Measurements from ENCODE around the gene SLC3A2. TPM values are rescaled to one million over a fixed set of nuclear protein-coding genes. Genes with fewer than 3 reads are reported as not detected.

The SLC3A2 gene
- total and polyA plus RNA-seq, 4 donors: 31.8 to 107 (median 86.7) TPM

GRCh38 chr11:62909107-62909894 lies 28.6 kb downstream of the SLC3A2 start:
- ATAC-seq (ENCODE audit: low FRiP score) (peak; percentile 60), DNase-seq (peak; percentile 68 to 83)
- intact Hi-C loops (cut with DNase I): no loop called here
- H3K27ac ChIP-seq (ENCODE audit: low read depth in 1 of 2, low read length in 2 of 2): no peak overlapping the region
- no peaks in the 10 kb centered on the region for H3K36me3 ChIP-seq (ENCODE audit: control insufficient read depth in 1 of 2, insufficient read depth in 2 of 2, low read length in 1 of 2)
- H3K4me3 ChIP-seq (ENCODE audit: low read length in 2 of 2): no peak overlapping the region
- 63 to 67% methylated on average over 22 to 24 of the region's 24 CpGs for WGBS, 2 donors
- H3K27me3 ChIP-seq (ENCODE audit: control insufficient read depth in 1 of 2, insufficient read depth in 2 of 2, low read length in 1 of 2): no peaks in the 10 kb centered on the region
- H3K4me1 ChIP-seq (ENCODE audit: control insufficient read depth in 1 of 2, insufficient read depth in 2 of 2, low read length in 2 of 2): no peaks in the 10 kb centered on the region
- H3K9me3 ChIP-seq (ENCODE audit: control insufficient read depth, low read length): no peaks in the 10 kb centered on the region

GRCh38 chr11:62910141-62910882 lies 29.6 kb downstream of the SLC3A2 start:
- Histone ChIP-seq H3K4me3 (ENCODE audit: low read length in 2 of 2) (no peak overlapping the region), H3K27me3 (ENCODE audit: control insufficient read depth in 1 of 2, insufficient read depth in 2 of 2, low read length in 1 of 2) (no peaks in the 10 kb centered on the region), H3K27ac (ENCODE audit: low read depth in 1 of 2, low read length in 2 of 2) (no peak overlapping the region), H3K36me3 (ENCODE audit: control insufficient read depth in 1 of 2, insufficient read depth in 2 of 2, low read length in 1 of 2) (no peaks in the 10 kb centered on the region), H3K4me1 (ENCODE audit: control insufficient read depth in 1 of 2, insufficient read depth in 2 of 2, low read length in 2 of 2) (no peaks in the 10 kb centered on the region), H3K9me3 (ENCODE audit: control insufficient read depth, low read length) (no peaks in the 10 kb centered on the region)
- ATAC-seq (ENCODE audit: low FRiP score): no peak
- no peak for DNase-seq
- WGBS, 2 donors: 96 to 97% methylated on average over 27 of the region's 27 CpGs
- intact Hi-C loops (cut with DNase I): no loop called here

- no peak for ATAC-seq (ENCODE audit: low FRiP score)
- Histone ChIP-seq H3K27ac (ENCODE audit: low read depth in 1 of 2, low read length in 2 of 2) (no peak overlapping the region), H3K4me3 (ENCODE audit: low read length in 2 of 2) (no peak overlapping the region), H3K4me1 (ENCODE audit: control insufficient read depth in 1 of 2, insufficient read depth in 2 of 2, low read length in 2 of 2) (no peaks in the 10 kb centered on the region), H3K36me3 (ENCODE audit: control insufficient read depth in 1 of 2, insufficient read depth in 2 of 2, low read length in 1 of 2) (no peaks in the 10 kb centered on the region), H3K9me3 (ENCODE audit: control insufficient read depth, low read length) (no peaks in the 10 kb centered on the region), H3K27me3 (ENCODE audit: control insufficient read depth in 1 of 2, insufficient read depth in 2 of 2, low read length in 1 of 2) (no peaks in the 10 kb centered on the region)
- 88 to 89% methylated on average over 14 of the region's 14 CpGs for WGBS, 2 donors
- no peak for DNase-seq
- intact Hi-C loops (cut with DNase I): no loop called here
Observed at GRCh38 chr11:62911137-62912130, 30.7 kb downstream of the SLC3A2 start.

GRCh38 chr11:62912268-62912667 lies 31.6 kb downstream of the SLC3A2 start:
- no peak overlapping the region for H3K4me3 ChIP-seq (ENCODE audit: low read length in 2 of 2)
- H3K36me3 ChIP-seq (ENCODE audit: control insufficient read depth in 1 of 2, insufficient read depth in 2 of 2, low read length in 1 of 2): no peaks in the 10 kb centered on the region
- no peaks in the 10 kb centered on the region for H3K4me1 ChIP-seq (ENCODE audit: control insufficient read depth in 1 of 2, insufficient read depth in 2 of 2, low read length in 2 of 2)
- no peaks in the 10 kb centered on the region for H3K9me3 ChIP-seq (ENCODE audit: control insufficient read depth, low read length)
- no peak overlapping the region for H3K27ac ChIP-seq (ENCODE audit: low read depth in 1 of 2, low read length in 2 of 2)
- WGBS, 2 donors: 90 to 95% methylated on average over 3 of the region's 3 CpGs
- no peaks in the 10 kb centered on the region for H3K27me3 ChIP-seq (ENCODE audit: control insufficient read depth in 1 of 2, insufficient read depth in 2 of 2, low read length in 1 of 2)
- intact Hi-C loops (cut with DNase I): no loop called here
- DNase-seq (no peak), ATAC-seq (ENCODE audit: low FRiP score) (no peak)

- H3K27ac ChIP-seq (ENCODE audit: low read depth in 1 of 2, low read length in 2 of 2): no peak overlapping the region
- 94 to 95% methylated on average over 1 of the region's 1 CpG for WGBS, 2 donors
- no peaks in the 10 kb centered on the region for H3K9me3 ChIP-seq (ENCODE audit: control insufficient read depth, low read length)
- no peaks in the 10 kb centered on the region for H3K4me1 ChIP-seq (ENCODE audit: control insufficient read depth in 1 of 2, insufficient read depth in 2 of 2, low read length in 2 of 2)
- H3K27me3 ChIP-seq (ENCODE audit: control insufficient read depth in 1 of 2, insufficient read depth in 2 of 2, low read length in 1 of 2): no peaks in the 10 kb centered on the region
- ATAC-seq (ENCODE audit: low FRiP score) (no peak), DNase-seq (no peak)
- intact Hi-C loops (cut with DNase I): no loop called here
- H3K4me3 ChIP-seq (ENCODE audit: low read length in 2 of 2): no peak overlapping the region
- H3K36me3 ChIP-seq (ENCODE audit: control insufficient read depth in 1 of 2, insufficient read depth in 2 of 2, low read length in 1 of 2): no peaks in the 10 kb centered on the region
Observed at GRCh38 chr11:62914416-62914815, 33.7 kb downstream of the SLC3A2 start.

- no peak overlapping the region for H3K27ac ChIP-seq (ENCODE audit: low read depth in 1 of 2, low read length in 2 of 2)
- H3K9me3 ChIP-seq (ENCODE audit: control insufficient read depth, low read length): no peaks in the 10 kb centered on the region
- no peaks in the 10 kb centered on the region for H3K27me3 ChIP-seq (ENCODE audit: control insufficient read depth in 1 of 2, insufficient read depth in 2 of 2, low read length in 1 of 2)
- H3K4me3 ChIP-seq (ENCODE audit: low read length in 2 of 2): no peak overlapping the region
- DNase-seq: peak in 1 of 2 donors; percentile 39
- ATAC-seq (ENCODE audit: low FRiP score): no peak
- intact Hi-C loops (cut with DNase I): no loop called here
- WGBS, 2 donors: 94 to 97% methylated on average over 11 of the region's 11 CpGs
- H3K36me3 ChIP-seq (ENCODE audit: control insufficient read depth in 1 of 2, insufficient read depth in 2 of 2, low read length in 1 of 2): no peaks in the 10 kb centered on the region
- no peaks in the 10 kb centered on the region for H3K4me1 ChIP-seq (ENCODE audit: control insufficient read depth in 1 of 2, insufficient read depth in 2 of 2, low read length in 2 of 2)
Observed at GRCh38 chr11:62917906-62918502, 37.3 kb downstream of the SLC3A2 start.

GRCh38 chr11:62918531-62918930 lies 37.8 kb downstream of the SLC3A2 start:
- intact Hi-C loops (cut with DNase I): no loop called here
- H3K9me3 ChIP-seq (ENCODE audit: control insufficient read depth, low read length): no peaks in the 10 kb centered on the region
- no peaks in the 10 kb centered on the region for H3K4me1 ChIP-seq (ENCODE audit: control insufficient read depth in 1 of 2, insufficient read depth in 2 of 2, low read length in 2 of 2)
- no peaks in the 10 kb centered on the region for H3K36me3 ChIP-seq (ENCODE audit: control insufficient read depth in 1 of 2, insufficient read depth in 2 of 2, low read length in 1 of 2)
- H3K27me3 ChIP-seq (ENCODE audit: control insufficient read depth in 1 of 2, insufficient read depth in 2 of 2, low read length in 1 of 2): no peaks in the 10 kb centered on the region
- no peak overlapping the region for H3K27ac ChIP-seq (ENCODE audit: low read depth in 1 of 2, low read length in 2 of 2)
- ATAC-seq (ENCODE audit: low FRiP score) (no peak), DNase-seq (peak in 1 of 2 donors; percentile 51)
- 11 to 13% methylated on average over 5 of the region's 5 CpGs for WGBS, 2 donors
- no peak overlapping the region for H3K4me3 ChIP-seq (ENCODE audit: low read length in 2 of 2)

GRCh38 chr11:62919476-62919875 lies 38.8 kb downstream of the SLC3A2 start:
- ATAC-seq (ENCODE audit: low FRiP score) (no peak), DNase-seq (peak in 1 of 2 donors; percentile 68)
- WGBS, 2 donors: 95 to 96% methylated on average over 10 of the region's 10 CpGs
- no peaks in the 10 kb centered on the region for H3K36me3 ChIP-seq (ENCODE audit: control insufficient read depth in 1 of 2, insufficient read depth in 2 of 2, low read length in 1 of 2)
- no peaks in the 10 kb centered on the region for H3K27me3 ChIP-seq (ENCODE audit: control insufficient read depth in 1 of 2, insufficient read depth in 2 of 2, low read length in 1 of 2)
- H3K4me3 ChIP-seq (ENCODE audit: low read length in 2 of 2): no peak overlapping the region
- intact Hi-C loops (cut with DNase I): no loop called here
- H3K9me3 ChIP-seq (ENCODE audit: control insufficient read depth, low read length): no peaks in the 10 kb centered on the region
- H3K4me1 ChIP-seq (ENCODE audit: control insufficient read depth in 1 of 2, insufficient read depth in 2 of 2, low read length in 2 of 2): no peaks in the 10 kb centered on the region
- H3K27ac ChIP-seq (ENCODE audit: low read depth in 1 of 2, low read length in 2 of 2): no peak overlapping the region
